Fibroblast of villous mesenchyme (primary cell): ENCODE results near the gene ISG15. TPM values are rescaled to one million over a fixed set of nuclear protein-coding genes. Genes with fewer than 3 reads are reported as not detected.

Experiments used
- DNase-seq: peaks from one replicate; pipeline ENCODE4 v3.0.0-alpha.2; 2010; ENCODE audit warnings: low read depth
- H3K4me3 ChIP-seq: 2 replicates; pipeline ENCODE4 v1.5.1; 2011; ENCODE audit warnings: low read depth, mild to moderate bottlenecking, low read length
- total RNA-seq: library from RNA; depleted of rRNA; stranded (reverse); fragments of >200 nt; gene quantifications from 2 replicates; pipeline ENCODE4 v1.2.3, GENCODE V29; 2012
- TF ChIP-seq, protein P1 (sequence below): IDR thresholded peaks from 2 replicates; pipeline ENCODE4 v1.5.1; 2012; ENCODE audit warnings: low read depth, mild to moderate bottlenecking, low read length; ENCODE audit not compliant: insufficient read depth

Gene ISG15
- total RNA-seq, 1 donor, result 137 TPM

DNA sequence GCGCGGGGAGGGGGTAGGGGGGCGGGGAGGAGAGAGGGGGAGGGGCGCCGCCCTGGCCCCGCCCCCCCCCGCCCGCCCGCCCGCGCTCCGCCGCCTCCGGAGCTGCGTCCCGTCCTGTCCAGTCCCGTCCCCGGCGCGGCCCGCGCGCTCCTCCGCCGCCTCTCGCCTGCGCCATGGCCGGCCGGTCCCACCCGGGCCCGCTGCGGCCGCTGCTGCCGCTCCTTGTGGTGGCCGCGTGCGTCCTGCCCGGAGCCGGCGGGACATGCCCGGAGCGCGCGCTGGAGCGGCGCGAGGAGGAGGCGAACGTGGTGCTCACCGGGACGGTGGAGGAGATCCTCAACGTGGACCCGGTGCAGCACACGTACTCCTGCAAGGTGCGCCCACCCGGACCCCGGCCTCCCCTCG, 6.7 kb downstream of the ISG15 start, which contains the start of gene AGRN:
AGRN (plus strand) TSS at position 121 of the 405 bp plus-strand sequence; CDS start at position 174, 53 bp downstream.
- peak; percentile 17 for DNase-seq
- TF ChIP-seq, protein P1, sequence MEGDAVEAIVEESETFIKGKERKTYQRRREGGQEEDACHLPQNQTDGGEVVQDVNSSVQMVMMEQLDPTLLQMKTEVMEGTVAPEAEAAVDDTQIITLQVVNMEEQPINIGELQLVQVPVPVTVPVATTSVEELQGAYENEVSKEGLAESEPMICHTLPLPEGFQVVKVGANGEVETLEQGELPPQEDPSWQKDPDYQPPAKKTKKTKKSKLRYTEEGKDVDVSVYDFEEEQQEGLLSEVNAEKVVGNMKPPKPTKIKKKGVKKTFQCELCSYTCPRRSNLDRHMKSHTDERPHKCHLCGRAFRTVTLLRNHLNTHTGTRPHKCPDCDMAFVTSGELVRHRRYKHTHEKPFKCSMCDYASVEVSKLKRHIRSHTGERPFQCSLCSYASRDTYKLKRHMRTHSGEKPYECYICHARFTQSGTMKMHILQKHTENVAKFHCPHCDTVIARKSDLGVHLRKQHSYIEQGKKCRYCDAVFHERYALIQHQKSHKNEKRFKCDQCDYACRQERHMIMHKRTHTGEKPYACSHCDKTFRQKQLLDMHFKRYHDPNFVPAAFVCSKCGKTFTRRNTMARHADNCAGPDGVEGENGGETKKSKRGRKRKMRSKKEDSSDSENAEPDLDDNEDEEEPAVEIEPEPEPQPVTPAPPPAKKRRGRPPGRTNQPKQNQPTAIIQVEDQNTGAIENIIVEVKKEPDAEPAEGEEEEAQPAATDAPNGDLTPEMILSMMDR, result no peak
- peak within 1 kb of the TSS; percentile 66 for H3K4me3 ChIP-seq

GRCh38 chr1:1020415-1021009, 7.2 kb downstream of the ISG15 start:
- H3K4me3 ChIP-seq, result peak overlapping the region; percentile 66
- no peak for DNase-seq
- TF ChIP-seq, protein P1, result no peak

DNA sequence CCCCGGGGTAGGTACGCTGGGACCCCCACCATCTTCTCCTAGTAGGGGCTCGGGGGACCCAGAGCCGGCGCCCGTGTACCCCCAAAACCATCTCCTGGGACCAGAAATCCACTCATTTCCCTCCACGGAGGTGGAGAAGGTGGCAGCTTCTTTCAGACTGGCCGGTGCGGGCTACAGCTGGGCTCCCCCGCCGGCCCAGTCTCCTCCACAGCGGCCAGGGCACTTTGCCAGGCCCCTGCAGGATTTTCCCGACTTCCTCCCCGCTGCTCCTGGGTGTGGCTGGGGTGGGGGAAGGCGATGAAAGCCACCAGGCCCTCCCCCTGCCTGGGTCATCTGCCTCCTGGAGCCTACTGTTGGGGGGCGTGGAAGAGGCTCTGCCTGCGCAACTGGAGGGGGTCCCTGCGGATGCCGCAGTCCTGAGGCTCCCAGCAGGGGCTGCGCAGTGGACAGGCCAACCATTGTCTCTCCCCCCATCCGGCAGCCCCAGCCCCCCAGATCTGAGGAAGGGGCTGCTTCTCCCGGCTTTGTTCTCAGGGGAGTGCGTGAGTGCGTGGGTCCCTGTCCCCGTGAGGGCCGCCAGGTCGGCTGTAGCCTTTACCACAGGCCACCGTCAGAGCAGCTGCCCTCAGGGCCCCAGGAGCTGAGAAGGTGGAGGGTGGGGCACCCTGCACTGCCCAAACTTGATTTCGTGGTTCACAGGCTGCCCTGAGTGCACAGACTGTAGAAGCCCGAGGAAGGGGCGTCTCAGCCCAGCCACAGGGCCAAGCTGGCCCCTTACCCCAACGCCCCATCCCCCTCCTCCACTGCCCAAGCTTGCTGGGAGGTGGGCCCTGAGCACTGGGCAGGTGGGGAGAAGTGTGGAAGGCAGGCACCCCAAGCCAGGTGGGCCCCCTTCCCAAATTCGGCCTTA, 8.0 kb downstream of the ISG15 start:
- peak overlapping the region; percentile 66 for H3K4me3 ChIP-seq
- TF ChIP-seq, protein P1, result no peak
- DNase-seq, result peak; percentile 74

DNA sequence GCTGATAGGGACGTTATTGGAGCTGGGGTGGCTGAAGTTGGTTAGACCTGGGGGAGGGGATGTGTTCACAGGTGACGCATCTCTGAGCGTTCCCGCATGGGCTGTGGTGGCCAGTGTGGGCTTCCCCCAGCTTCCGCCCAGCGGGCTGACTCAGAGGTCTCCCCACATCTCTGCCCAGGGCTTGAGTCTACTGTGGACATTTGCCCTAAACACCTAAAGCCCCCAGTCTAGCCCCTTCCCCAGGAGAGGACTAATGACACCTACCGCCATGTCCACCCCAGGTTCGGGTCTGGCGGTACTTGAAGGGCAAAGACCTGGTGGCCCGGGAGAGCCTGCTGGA, 8.6 kb downstream of the ISG15 start:
- no peak overlapping the region for H3K4me3 ChIP-seq
- TF ChIP-seq, protein P1, result no peak
- DNase-seq, result no peak

DNA sequence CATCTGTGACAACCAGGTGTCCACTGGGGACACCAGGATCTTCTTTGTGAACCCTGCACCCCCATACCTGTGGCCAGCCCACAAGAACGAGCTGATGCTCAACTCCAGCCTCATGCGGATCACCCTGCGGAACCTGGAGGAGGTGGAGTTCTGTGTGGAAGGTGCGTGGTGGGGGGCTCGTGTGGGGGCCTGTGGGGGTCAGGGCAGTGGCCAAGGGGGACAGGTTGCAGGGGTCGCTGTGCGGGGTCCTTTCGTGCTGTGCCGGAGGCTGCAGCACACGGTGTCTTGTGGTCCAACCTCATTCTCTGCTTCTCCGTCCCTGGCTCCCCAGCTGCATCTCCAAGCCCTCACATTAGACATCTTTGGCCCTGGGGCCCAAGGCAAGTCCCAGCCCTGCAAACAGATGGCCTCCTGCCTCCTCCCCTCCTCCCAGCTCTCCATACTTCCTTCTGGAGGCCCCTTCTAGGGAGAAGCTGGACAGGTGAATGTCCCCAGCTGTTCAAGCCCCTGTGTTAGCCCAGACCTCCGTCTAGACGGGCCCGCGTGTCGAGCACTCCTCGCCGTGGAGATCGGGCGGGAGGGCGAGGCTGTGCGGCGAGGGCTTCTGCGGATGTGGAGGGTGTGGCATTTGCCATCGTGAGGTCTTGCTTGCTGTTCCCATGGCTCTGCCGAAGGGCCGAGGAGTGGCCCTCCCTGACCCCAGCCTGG, 9.2 kb downstream of the ISG15 start:
- TF ChIP-seq, protein P1, result no peak
- DNase-seq, result no peak
- H3K4me3 ChIP-seq, result no peak overlapping the region

DNA sequence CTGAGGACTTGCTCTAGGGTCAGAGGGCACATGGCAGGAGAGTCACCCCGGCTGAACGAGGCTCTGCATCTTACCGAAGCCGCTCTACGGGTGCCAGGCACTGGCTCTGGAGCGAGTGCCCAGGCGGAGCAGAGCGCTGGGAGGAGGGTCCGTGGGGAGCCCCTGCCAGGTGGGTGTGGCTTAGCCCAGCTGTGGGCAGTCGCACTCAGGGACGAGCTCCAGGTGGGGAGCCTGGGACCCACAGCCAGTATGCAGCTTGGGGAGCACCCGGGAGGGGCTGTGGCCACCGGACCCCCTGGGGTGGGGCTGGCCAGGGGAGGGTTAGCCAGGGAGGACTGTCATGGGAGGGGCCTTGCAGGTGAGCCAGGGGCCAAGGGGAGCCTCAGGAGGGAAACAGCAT, 10.4 kb downstream of the ISG15 start:
- H3K4me3 ChIP-seq, result no peak overlapping the region
- no peak for DNase-seq
- TF ChIP-seq, protein P1, result no peak
